Measurements from ENCODE around the gene C6orf136.
"Not testable (repeated sequence)": the region's sequence is repeated elsewhere in the genome, so short reads cannot be mapped to it uniquely, and the experiment has no call there.

Gene C6orf136

GRCh38 chr6:30646450-30647241, at the start of gene C6orf136:
C6orf136 (plus strand) TSS chr6:30647133; CDS start chr6:30647232, 99 bp downstream.
- Histone ChIP-seq H3K27me3 (no peaks in the 10 kb centered on the region), H3K27ac (peak within 1 kb of the TSS; percentile 95), H3K36me3 (peaks cover 9% of the 10 kb centered on the region), H3K9me3 (no peaks in the 10 kb centered on the region), H3K4me1 (ENCODE audit: control insufficient read depth in 1 of 2, insufficient read depth in 1 of 2, low read depth in 1 of 2, low read length in 1 of 2) (peaks cover 48 to 51% of the 10 kb centered on the region in 2 experiments), H3K4me3 (ENCODE audit: low read depth in 1 of 2, low read length in 1 of 2) (peak within 1 kb of the TSS; percentile 96 to 97)
- TF ChIP-seq, protein P1, sequence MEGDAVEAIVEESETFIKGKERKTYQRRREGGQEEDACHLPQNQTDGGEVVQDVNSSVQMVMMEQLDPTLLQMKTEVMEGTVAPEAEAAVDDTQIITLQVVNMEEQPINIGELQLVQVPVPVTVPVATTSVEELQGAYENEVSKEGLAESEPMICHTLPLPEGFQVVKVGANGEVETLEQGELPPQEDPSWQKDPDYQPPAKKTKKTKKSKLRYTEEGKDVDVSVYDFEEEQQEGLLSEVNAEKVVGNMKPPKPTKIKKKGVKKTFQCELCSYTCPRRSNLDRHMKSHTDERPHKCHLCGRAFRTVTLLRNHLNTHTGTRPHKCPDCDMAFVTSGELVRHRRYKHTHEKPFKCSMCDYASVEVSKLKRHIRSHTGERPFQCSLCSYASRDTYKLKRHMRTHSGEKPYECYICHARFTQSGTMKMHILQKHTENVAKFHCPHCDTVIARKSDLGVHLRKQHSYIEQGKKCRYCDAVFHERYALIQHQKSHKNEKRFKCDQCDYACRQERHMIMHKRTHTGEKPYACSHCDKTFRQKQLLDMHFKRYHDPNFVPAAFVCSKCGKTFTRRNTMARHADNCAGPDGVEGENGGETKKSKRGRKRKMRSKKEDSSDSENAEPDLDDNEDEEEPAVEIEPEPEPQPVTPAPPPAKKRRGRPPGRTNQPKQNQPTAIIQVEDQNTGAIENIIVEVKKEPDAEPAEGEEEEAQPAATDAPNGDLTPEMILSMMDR (IDR thresholded peaks at IDR 0.05): peak; percentile 17

- not testable (repeated sequence) for H3K4me3 ChIP-seq (ENCODE audit: low read depth in 1 of 2, low read length in 1 of 2); H3K27me3 ChIP-seq; H3K27ac ChIP-seq; H3K4me1 ChIP-seq (ENCODE audit: control insufficient read depth in 1 of 2, insufficient read depth in 1 of 2, low read depth in 1 of 2, low read length in 1 of 2); H3K9me3 ChIP-seq
- TF ChIP-seq, protein P1 (IDR thresholded peaks at IDR 0.05): peak; percentile 92
- peaks cover 48% of the 10 kb centered on the region for H3K36me3 ChIP-seq
These were observed 49.4 kb upstream of the C6orf136 start for GRCh38 chr6:30597315-30598144.

GRCh38 chr6:30598912-30599624, 47.9 kb upstream of the C6orf136 start:
- Histone ChIP-seq H3K27me3 (no peaks in the 10 kb centered on the region), H3K4me3 (ENCODE audit: low read depth in 1 of 2, low read length in 1 of 2) (no peak overlapping the region), H3K4me1 (ENCODE audit: control insufficient read depth in 1 of 2, insufficient read depth in 1 of 2, low read depth in 1 of 2, low read length in 1 of 2) (no peaks in the 10 kb centered on the region), H3K27ac (peak overlapping the region; percentile 58), H3K9me3 (no peaks in the 10 kb centered on the region), H3K36me3 (peaks cover 58% of the 10 kb centered on the region)
- TF ChIP-seq, protein P1 (IDR thresholded peaks at IDR 0.05): no peak

DNA sequence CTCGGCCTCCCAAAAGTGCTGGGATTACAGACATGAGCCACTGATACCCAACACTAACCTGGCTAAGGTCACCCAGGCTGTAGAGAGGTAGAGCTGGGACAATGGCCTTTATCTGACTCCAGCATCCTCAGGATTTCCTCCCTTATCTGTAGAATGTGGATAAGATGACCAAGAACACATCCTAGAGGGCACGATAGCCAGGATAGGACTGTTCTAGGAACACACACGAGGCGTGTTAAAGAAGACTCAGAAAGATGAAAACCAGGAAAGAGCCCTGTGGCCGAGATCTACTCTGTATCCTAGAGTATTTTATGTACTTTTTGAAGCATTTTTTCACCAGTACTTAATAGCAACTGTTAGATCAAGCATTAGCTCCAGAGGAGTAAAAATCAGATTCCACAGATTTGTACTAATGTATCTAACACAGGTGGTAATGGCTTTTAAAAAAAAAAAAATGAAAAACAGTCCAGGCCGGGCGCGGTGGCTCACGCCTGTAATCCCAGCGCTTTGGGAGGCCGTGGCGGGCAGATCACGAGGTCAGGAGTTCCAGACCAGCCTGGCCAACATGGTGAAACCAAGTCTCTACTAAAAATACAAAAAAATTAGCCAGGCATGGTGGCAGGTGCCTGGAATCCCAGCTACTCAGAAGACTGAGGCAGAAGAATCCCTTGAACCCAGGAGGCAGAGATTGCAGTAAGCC, 47.2 kb upstream of the C6orf136 start:
- H3K36me3 ChIP-seq: peaks cover 58% of the 10 kb centered on the region

More for the DNA sequence above, 47.2 kb upstream of the C6orf136 start:
- Histone ChIP-seq H3K4me3 (ENCODE audit: low read depth in 1 of 2, low read length in 1 of 2) (no peak overlapping the region), H3K27ac (peak overlapping the region; percentile 58), H3K9me3 (no peaks in the 10 kb centered on the region), H3K4me1 (ENCODE audit: control insufficient read depth in 1 of 2, insufficient read depth in 1 of 2, low read depth in 1 of 2, low read length in 1 of 2) (no peaks in the 10 kb centered on the region), H3K27me3 (no peaks in the 10 kb centered on the region)
- TF ChIP-seq, protein P1 (IDR thresholded peaks at IDR 0.05): no peak

Measured in neutrophil (primary cell).